GM12864 (cell line): ENCODE measurements around the gene ALK.

ENCODE experiments used
- DNase-seq: peaks from one replicate; pipeline ENCODE4 v3.0.0-alpha.2; 2011; ENCODE audit warnings: low read depth
- H3K4me3 ChIP-seq: 2 replicates; pipeline ENCODE4 v1.5.1; 2011; ENCODE audit warnings: mild to moderate bottlenecking, low read depth, low read length, control low read depth
- CTCF ChIP-seq: IDR thresholded peaks from 2 replicates; pipeline ENCODE4 v1.5.1; 2011; ENCODE audit warnings: low read depth, mild to moderate bottlenecking, moderate library complexity, low read length, control low read depth, inconsistent platforms; ENCODE audit errors: missing control alignments

ALK gene

GRCh38 chr2:29459445-29460179, 461.8 kb downstream of the ALK start:
- DNase-seq = no peak
- no peak for TF ChIP-seq CTCF
- no peak overlapping the region for H3K4me3 ChIP-seq

GRCh38 chr2:29456429-29456828, 465.0 kb downstream of the ALK start:
- no peak for DNase-seq
- no peak overlapping the region for H3K4me3 ChIP-seq
- TF ChIP-seq CTCF = no peak

- no peak for TF ChIP-seq CTCF
- H3K4me3 ChIP-seq = no peak overlapping the region
- DNase-seq = no peak
Measured at GRCh38 chr2:29455200-29455860, 466.1 kb downstream of the ALK start.

- no peak overlapping the region for H3K4me3 ChIP-seq
- TF ChIP-seq CTCF = no peak
- DNase-seq = no peak
Measured at GRCh38 chr2:29452036-29452435, 469.4 kb downstream of the ALK start.

- DNase-seq = no peak
- TF ChIP-seq CTCF = no peak
Measured at GRCh38 chr2:29450596-29451222, 470.7 kb downstream of the ALK start.

GRCh38 chr2:29449499-29449898, 471.9 kb downstream of the ALK start:
- DNase-seq = no peak
- no peak for TF ChIP-seq CTCF

More at GRCh38 chr2:29450596-29451222, 470.7 kb downstream of the ALK start:
- no peak overlapping the region for H3K4me3 ChIP-seq

More at GRCh38 chr2:29449499-29449898, 471.9 kb downstream of the ALK start:
- no peak overlapping the region for H3K4me3 ChIP-seq
